Activated T-cell treated with anti-CD3 and anti-CD28 coated beads, Interleukin-2, amount 50 U/mL, for 72 hours (primary cell): ENCODE measurements around the gene FNIP2. TPM values are rescaled to one million over a fixed set of nuclear protein-coding genes. Genes with fewer than 3 reads are reported as not detected.

ENCODE experiments used
- ATAC-seq, 2 donors: fragments of 150-1000 bp; cut with Tn5 transposase; replicated peaks in 1 of 2; 2 replicates each; pipeline ENCODE4 v1.10.0; 2021; ENCODE audit warnings: moderate library complexity in 2 of 2, mild to moderate bottlenecking in 1 of 2
- DNase-seq, 2 donors: peaks; one replicate each; pipeline ENCODE4 v3.0.0; 2021 to 2022; ENCODE audit warnings: mixed read lengths in 1 of 2
- H3K27ac Mint-ChIP-seq: one replicate; pipeline ENCODE4 v1.8.0; 2022; ENCODE audit warnings: mild to moderate bottlenecking, moderate library complexity, mixed read lengths
- H3K27me3 Mint-ChIP-seq: one replicate; pipeline ENCODE4 v1.8.0; 2022; ENCODE audit warnings: low read depth, mixed read lengths
- H3K36me3 Mint-ChIP-seq, 2 donors: one replicate each; pipeline ENCODE4 v1.8.0; 2022; ENCODE audit warnings: mixed read lengths in 2 of 2, mild to moderate bottlenecking in 1 of 2; ENCODE audit not compliant: insufficient read depth in 2 of 2
- H3K4me1 Mint-ChIP-seq: one replicate; pipeline ENCODE4 v1.8.0; 2022; ENCODE audit warnings: low read depth, mixed read lengths
- H3K4me3 Mint-ChIP-seq, 2 donors: one replicate each; pipeline ENCODE4 v1.8.0; 2022; ENCODE audit warnings: mild to moderate bottlenecking in 2 of 2, mixed read lengths in 2 of 2, moderate library complexity in 2 of 2
- H3K9me3 Mint-ChIP-seq, 2 donors: one replicate each; pipeline ENCODE4 v1.8.0; 2022; ENCODE audit warnings: mixed read lengths in 2 of 2
- total RNA-seq, 2 donors: library from RNA; stranded (reverse); gene quantifications; one replicate each; pipeline ENCODE4 v1.2.3, GENCODE V29; 2022

Gene FNIP2
- total RNA-seq, 2 donors from 2014 or later = 12.7 to 20.1 TPM

DNA sequence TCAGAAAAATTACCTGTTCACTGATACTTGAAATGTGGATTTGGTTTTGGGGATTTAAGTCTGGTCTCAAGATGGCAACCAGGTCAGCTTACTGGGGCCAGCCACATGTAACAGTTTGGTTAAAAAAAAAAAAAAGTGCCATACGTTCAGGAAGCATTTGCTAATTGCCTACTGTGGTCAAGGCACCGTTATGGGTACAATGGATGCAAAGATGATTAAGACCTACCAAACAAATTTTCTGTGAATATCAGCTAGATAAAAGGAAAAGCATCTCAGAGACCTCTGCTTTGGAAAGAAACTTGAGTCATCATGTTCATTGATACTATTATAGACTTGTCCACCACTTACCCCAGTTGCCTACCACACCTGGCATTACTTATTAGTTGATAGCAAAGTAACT, 80.9 kb downstream of the FNIP2 start:
- H3K36me3 Mint-ChIP-seq = no peaks in the 10 kb centered on the region
- peaks cover 15% of the 10 kb centered on the region for H3K4me1 Mint-ChIP-seq
- DNase-seq (no peak), ATAC-seq (no peak)
- no peak overlapping the region for H3K4me3 Mint-ChIP-seq
- no peak overlapping the region for H3K27ac Mint-ChIP-seq
- H3K27me3 Mint-ChIP-seq = no peaks in the 10 kb centered on the region
- no peaks in the 10 kb centered on the region for H3K9me3 Mint-ChIP-seq

DNA sequence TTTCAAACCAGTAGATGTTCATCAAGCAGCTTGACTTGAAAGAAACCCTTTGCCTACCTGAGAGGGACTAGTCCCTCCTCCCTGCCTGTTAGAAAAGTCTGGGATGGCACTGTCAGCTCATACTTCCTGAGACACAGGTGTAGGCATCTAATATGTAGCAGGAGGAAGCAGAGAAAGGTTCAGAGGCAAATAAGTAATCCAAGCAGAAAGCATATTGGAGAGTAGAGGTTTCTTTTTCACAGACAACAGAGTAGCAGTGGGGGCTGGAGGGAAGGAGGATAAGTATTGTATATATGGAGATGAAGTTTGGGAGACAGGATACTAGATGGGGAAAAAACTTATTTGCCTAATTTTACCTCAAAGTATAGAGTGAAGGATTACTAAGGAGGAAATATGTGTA, 81.5 kb downstream of the FNIP2 start:
- Mint-ChIP-seq H3K9me3 (no peaks in the 10 kb centered on the region), H3K36me3 (no peaks in the 10 kb centered on the region), H3K27me3 (no peaks in the 10 kb centered on the region), H3K27ac (peak overlapping the region; percentile 58), H3K4me1 (peaks cover 15% of the 10 kb centered on the region), H3K4me3 (no peak overlapping the region)
- ATAC-seq (no peak), DNase-seq (no peak)

DNA sequence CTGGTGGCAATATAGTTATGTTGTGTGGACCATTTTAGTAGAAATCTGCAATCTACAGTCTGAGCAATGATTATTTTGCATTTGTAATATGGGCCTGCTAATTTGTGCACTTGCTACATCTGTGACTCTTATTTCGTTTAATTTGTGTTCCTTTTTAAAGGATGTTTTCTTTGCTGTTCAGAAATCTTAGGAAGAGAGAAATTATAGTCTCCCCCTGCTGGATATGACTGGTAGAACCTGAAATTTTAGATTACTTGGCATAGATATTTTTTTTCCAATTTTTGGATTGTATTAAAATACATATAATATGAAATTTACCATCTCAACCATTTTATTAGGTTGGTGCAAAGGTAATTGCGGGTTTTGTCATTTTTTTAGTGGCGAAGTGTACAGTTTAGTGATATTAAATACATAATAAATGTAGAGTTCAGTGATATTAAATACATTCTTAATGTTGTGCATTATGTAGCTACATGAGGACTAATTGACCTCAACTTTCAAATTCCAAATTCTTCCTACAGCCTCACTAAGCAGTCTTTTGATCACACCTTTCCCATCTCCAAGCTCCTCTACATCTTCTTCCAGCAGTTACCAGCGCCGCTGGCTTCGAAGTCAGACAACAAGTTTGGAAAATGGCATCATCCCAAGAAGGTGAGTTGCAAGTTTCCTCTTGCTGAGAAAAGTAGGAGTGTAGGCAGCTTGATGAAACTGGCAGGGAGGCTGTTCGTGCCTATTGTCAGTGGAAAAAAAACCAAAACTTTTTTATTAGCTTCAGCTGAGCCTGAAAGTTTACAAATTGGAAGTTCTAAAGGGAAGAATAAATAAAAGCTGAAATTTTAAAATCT, 82.2 kb downstream of the FNIP2 start:
- H3K4me1 Mint-ChIP-seq = peaks cover 15% of the 10 kb centered on the region
- H3K27me3 Mint-ChIP-seq = no peaks in the 10 kb centered on the region
- DNase-seq (no peak), ATAC-seq (peak in 1 of 2 donors; percentile 25)
- H3K9me3 Mint-ChIP-seq = no peaks in the 10 kb centered on the region
- no peak overlapping the region for H3K27ac Mint-ChIP-seq
- H3K36me3 Mint-ChIP-seq = no peaks in the 10 kb centered on the region
- H3K4me3 Mint-ChIP-seq = no peak overlapping the region

DNA sequence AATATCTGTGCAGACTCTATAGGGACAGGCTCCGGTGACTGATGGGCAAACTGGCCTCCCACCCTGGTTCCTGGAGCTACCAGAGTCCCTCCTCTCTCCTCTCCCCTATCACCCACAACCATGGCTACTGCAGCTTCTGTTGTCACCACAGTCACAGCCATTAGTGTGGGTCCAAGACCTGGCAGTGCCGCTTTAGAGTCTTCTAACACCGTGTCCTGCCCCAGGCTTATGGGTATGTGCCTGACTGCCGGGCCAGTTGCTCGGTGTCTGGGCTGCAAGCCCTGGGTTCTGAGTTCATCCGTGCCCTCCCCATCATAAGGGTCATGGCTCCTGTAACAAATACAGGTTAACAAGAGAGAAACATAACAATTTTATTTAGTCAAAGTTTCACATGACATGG, 85.4 kb downstream of the FNIP2 start:
- Mint-ChIP-seq H3K4me1 (peaks cover 14% of the 10 kb centered on the region), H3K27ac (no peak overlapping the region), H3K36me3 (no peaks in the 10 kb centered on the region), H3K4me3 (no peak overlapping the region), H3K27me3 (no peaks in the 10 kb centered on the region), H3K9me3 (no peaks in the 10 kb centered on the region)
- ATAC-seq (no peak), DNase-seq (no peak)

DNA sequence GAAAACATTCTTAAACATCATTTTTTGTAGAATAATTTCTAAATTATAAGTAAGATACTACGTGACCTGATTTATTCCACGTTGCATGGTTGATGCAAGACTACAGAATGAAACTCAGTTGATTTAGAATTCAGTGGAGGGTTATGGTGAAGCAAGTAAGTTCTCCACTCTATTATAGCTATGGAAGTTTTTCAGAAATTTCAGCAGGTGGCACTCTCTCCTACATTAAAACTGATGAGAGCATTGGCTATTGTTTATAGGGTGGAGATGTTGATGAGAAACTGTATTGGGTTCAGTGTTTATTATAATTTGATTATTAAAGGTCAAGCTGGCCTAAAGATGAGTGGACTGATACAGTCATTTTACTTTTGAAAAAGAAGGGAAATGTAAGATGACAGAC, 88.0 kb downstream of the FNIP2 start:
- H3K27ac Mint-ChIP-seq = no peak overlapping the region
- H3K9me3 Mint-ChIP-seq = no peaks in the 10 kb centered on the region
- peaks cover 0 to 1% of the 10 kb centered on the region in 2 donors for H3K36me3 Mint-ChIP-seq
- DNase-seq = no peak
- H3K27me3 Mint-ChIP-seq = no peaks in the 10 kb centered on the region
- ATAC-seq = peak; percentile 53 to 66
- no peaks in the 10 kb centered on the region for H3K4me1 Mint-ChIP-seq
- no peak overlapping the region for H3K4me3 Mint-ChIP-seq

DNA sequence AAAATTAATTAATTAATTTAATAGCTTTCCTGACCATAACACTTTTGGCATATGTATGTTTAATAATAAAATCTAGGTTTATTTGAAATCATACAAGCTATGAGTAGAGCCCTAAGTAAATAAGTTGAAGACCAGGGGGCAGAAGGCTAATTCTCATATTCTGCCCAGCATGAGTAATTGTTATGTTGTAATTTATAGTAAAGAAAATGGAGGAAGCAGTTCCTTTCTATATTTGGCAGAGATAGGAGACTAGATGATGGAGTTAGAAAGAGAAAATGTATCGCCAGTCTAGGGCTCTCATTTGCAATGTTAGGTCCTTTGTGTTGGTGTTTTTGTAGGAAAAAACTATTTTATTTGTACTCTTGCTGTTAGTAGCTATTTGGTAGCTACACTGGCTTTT, 89.1 kb downstream of the FNIP2 start:
- no peak for DNase-seq
- no peak for ATAC-seq
- no peak overlapping the region for H3K4me3 Mint-ChIP-seq
- H3K36me3 Mint-ChIP-seq = peaks cover 1 to 3% of the 10 kb centered on the region in 2 donors
- no peak overlapping the region for H3K27ac Mint-ChIP-seq
- H3K27me3 Mint-ChIP-seq = no peaks in the 10 kb centered on the region
- no peaks in the 10 kb centered on the region for H3K9me3 Mint-ChIP-seq
- no peaks in the 10 kb centered on the region for H3K4me1 Mint-ChIP-seq

DNA sequence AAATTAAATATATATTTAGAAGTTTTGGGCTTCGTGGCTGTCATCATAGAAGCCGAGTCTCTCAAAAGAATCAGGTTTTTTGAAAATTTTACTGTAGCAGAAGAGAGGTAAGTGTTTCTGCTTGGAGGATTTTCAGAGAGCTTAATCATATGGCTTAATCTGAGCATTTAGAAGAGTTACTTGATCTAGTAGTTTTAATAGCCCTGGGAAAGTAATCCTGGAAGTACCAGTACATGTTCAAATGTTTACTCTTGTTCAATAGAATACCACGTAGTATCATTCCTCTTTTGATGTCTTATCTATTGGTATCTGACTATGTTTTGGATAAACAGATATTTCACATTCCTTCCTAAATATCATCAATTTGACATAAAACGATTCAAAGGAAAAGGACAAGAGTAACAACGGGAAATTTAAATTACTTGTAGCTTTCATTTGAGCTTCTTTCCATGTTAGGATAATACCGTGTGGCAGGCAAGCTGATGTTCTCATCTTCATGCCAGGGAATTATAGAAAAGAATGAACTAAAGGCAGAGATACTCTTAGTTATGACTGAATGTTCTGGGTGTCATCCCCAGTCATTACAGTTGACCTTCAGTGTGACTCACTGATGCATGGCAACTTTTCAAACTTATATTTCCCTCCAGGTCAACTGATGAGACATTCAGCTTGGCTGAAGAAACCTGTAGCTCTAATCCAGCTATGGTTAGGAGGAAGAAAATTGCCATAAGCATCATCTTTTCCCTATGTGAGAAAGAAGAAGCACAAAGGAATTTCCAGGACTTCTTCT, 89.8 kb downstream of the FNIP2 start:
- no peak overlapping the region for H3K27ac Mint-ChIP-seq
- H3K36me3 Mint-ChIP-seq = peaks cover 1 to 4% of the 10 kb centered on the region in 2 donors
- no peak for DNase-seq
- no peaks in the 10 kb centered on the region for H3K27me3 Mint-ChIP-seq
- no peak for ATAC-seq
- H3K4me3 Mint-ChIP-seq = no peak overlapping the region
- H3K4me1 Mint-ChIP-seq = no peaks in the 10 kb centered on the region
- no peaks in the 10 kb centered on the region for H3K9me3 Mint-ChIP-seq

DNA sequence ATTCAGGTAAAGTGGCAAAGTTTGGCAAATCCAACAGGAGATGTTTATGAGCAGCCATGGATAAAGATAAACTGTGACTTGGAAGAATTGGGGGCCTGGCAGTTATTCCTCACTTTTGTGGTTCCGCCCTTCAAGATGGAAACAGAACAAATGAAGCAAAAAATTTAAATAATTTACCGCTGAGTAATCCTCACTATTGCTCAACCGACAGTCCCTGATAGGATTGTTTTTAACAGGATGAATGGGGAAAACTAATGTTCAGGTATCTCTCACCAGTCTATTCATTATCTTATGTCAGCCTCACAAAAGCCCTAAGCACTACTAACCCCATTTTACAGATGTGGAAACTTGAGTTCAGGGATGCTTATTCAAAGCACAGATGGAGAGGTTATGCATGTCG, 90.8 kb downstream of the FNIP2 start:
- Mint-ChIP-seq H3K27me3 (no peaks in the 10 kb centered on the region), H3K36me3 (peaks cover 1 to 4% of the 10 kb centered on the region in 2 donors), H3K9me3 (no peaks in the 10 kb centered on the region), H3K4me3 (no peak overlapping the region), H3K4me1 (no peaks in the 10 kb centered on the region), H3K27ac (no peak overlapping the region)
- ATAC-seq (no peak), DNase-seq (no peak)

DNA sequence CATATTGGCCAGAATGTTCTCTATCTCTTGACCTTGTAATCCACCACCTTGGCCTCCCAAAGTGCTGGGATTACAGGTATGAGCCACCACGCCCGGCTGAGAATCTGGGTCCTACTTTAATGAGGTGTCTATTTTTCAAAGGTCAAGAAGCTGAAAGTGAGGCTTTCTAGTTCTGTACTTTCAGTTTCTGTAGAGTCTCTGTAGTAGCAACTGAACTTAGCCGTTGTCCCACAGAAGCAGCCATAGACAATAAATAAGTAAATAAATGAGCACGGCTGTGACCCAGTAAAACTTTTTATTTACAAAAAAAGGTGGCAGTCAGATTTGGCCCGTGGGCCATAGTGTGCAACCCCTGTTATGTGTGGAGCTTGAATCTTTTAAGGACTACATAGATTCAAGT, 92.0 kb downstream of the FNIP2 start:
- DNase-seq (no peak), ATAC-seq (peak in 1 of 2 donors; percentile 33)
- H3K9me3 Mint-ChIP-seq = no peaks in the 10 kb centered on the region
- no peak overlapping the region for H3K4me3 Mint-ChIP-seq
- no peak overlapping the region for H3K27ac Mint-ChIP-seq
- no peaks in the 10 kb centered on the region for H3K27me3 Mint-ChIP-seq
- H3K4me1 Mint-ChIP-seq = no peaks in the 10 kb centered on the region
- peaks cover 1 to 4% of the 10 kb centered on the region in 2 donors for H3K36me3 Mint-ChIP-seq

DNA sequence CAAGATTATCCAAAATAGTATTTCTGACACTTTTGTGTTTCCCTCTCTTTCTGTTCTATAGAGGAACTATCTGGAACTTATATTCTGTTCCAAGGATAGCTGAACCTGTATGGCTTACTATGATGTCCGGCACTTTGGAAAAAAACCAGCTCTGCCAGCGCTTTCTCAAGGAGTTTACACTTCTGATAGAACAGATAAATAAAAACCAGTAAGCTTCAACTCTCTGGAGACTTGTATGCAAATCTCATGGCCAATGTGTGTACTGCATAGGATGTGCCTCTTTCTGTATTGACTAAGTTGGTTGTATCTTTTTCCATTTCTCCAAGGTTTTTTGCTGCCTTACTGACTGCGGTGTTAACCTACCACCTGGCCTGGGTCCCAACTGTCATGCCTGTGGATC, 92.5 kb downstream of the FNIP2 start:
- no peak for DNase-seq

DNA sequence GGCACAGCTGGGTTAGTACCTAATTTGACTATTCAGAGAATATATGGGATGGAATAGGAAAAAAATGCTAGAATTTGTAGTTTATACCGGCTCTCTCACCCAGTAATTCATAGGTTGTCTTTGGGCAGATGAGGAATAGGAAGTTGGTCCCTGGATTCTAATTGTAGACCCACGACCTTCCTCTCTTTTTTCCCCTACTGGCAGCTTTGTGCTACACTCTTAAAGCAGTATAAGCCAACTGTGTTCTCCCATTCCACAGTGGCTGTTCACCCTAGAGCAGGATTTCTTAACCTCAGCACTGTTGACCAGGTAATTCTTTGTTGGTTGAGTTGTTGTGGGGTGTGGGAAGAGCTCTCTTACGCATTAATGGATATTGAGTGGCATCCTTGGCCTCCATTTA, 92.9 kb downstream of the FNIP2 start:
- ATAC-seq = no peak

More for the DNA sequence above, 92.5 kb downstream of the FNIP2 start:
- H3K9me3 Mint-ChIP-seq = no peaks in the 10 kb centered on the region
- peaks cover 1 to 4% of the 10 kb centered on the region in 2 donors for H3K36me3 Mint-ChIP-seq
- no peak overlapping the region for H3K4me3 Mint-ChIP-seq
- H3K27me3 Mint-ChIP-seq = no peaks in the 10 kb centered on the region
- ATAC-seq = no peak
- no peaks in the 10 kb centered on the region for H3K4me1 Mint-ChIP-seq
- H3K27ac Mint-ChIP-seq = no peak overlapping the region

DNA sequence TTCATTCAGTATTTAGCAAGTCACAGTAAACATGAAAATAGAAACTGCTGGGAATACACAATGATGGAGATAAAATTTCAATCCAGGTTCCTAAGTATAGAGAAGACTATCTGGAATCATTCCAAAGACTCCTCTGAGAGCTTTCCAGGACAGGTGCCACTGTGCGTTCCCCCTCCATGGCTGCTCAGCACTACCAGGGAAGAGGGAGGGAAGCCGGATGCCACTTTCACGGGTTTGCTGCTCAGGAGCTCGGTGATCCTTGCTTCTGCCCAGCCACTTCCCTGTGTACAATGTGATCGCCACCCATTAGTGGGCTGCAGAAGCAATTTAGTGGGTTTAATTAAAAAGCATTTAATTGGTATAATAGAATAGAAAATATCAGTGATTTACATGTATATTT, 94.5 kb downstream of the FNIP2 start:
- Mint-ChIP-seq H3K4me1 (no peaks in the 10 kb centered on the region), H3K27me3 (no peaks in the 10 kb centered on the region), H3K27ac (no peak overlapping the region), H3K9me3 (no peaks in the 10 kb centered on the region), H3K4me3 (no peak overlapping the region), H3K36me3 (peaks cover 3 to 7% of the 10 kb centered on the region in 2 donors)
- ATAC-seq (no peak), DNase-seq (no peak)

More for the DNA sequence above, 92.9 kb downstream of the FNIP2 start:
- Mint-ChIP-seq H3K4me3 (no peak overlapping the region), H3K27me3 (no peaks in the 10 kb centered on the region), H3K36me3 (peaks cover 1 to 4% of the 10 kb centered on the region in 2 donors), H3K4me1 (no peaks in the 10 kb centered on the region), H3K27ac (no peak overlapping the region), H3K9me3 (no peaks in the 10 kb centered on the region)
- no peak for DNase-seq

DNA sequence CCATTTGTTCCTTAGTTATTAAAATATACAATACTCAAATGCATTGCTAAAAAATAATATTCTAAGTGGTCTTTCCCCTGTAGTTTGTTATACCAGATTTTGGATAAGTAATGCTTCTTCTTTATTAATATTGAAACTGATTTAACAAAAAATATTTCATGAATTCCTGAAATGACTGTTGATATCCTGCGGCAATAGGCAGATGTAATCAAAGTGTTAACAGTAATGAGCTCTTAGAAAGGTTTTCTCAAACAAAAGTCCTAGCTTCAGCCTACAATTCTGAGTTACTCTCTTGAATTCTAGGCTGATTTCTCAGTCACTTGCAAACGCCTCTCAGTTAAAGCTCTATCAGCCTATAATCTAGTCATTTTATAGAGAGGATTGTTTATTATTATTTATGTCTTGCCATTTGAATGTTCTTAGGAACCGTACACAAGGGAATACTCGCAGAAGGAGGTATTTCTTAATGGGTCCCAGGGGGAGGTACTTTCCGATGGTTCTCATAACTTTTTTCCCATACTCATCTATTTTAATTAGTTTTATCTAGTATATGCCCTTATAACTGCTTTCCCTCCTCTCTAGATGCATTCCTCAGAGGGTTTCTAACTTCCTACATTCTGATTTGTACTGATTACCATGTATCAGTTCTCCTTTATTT, 96.8 kb downstream of the FNIP2 start:
- Mint-ChIP-seq H3K4me1 (no peaks in the 10 kb centered on the region), H3K36me3 (peaks cover 3 to 7% of the 10 kb centered on the region in 2 donors), H3K4me3 (no peak overlapping the region), H3K27me3 (no peaks in the 10 kb centered on the region), H3K9me3 (no peaks in the 10 kb centered on the region), H3K27ac (no peak overlapping the region)
- ATAC-seq = no peak
- DNase-seq = no peak
